ENCODE measurements around the gene ZRSR2. TPM values are rescaled to one million over a fixed set of nuclear protein-coding genes. Genes with fewer than 3 reads are reported as not detected.

Gene ZRSR2
- total and polyA plus RNA-seq, 11 donors = 3.1 to 18.9 (median 7.6) TPM

DNA sequence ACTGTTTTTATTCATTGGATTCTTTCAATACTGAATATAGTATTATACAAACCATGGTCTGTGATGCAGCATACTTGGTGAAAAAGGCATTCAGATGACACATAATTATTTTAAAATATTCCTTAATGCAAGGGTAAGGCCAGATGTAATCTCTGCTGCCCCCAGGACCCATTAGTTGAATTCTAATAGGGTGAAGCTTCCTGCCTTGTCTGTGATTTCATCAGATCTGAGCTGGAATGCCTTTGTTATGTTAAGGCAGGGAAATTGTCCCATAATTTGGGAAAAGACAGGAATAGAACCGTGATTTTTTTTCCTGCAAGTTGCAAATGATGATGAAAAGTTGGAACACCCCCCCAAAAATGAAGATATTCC is 26.1 kb downstream of the ZRSR2 start:
- intact Hi-C loops (cut with DNase I) = no loop called here
- Histone ChIP-seq H3K4me1 (peaks cover 0 to 16% (median 0%) of the 10 kb centered on the region in 12 donors), H3K36me3 (peaks cover 0 to 100% (median 76%) of the 10 kb centered on the region in 9 donors), H3K9me3 (no peaks in the 10 kb centered on the region), H3K27me3 (no peaks in the 10 kb centered on the region), H3K4me3 (no peak overlapping the region), H3K27ac (peak overlapping the region in 1 of 12 donors; percentile 5)
- ATAC-seq (no peak), DNase-seq (no peak)
- no peak for TF ChIP-seq POLR2A (IDR thresholded peaks at IDR 0.05)
- TF ChIP-seq, protein P1, sequence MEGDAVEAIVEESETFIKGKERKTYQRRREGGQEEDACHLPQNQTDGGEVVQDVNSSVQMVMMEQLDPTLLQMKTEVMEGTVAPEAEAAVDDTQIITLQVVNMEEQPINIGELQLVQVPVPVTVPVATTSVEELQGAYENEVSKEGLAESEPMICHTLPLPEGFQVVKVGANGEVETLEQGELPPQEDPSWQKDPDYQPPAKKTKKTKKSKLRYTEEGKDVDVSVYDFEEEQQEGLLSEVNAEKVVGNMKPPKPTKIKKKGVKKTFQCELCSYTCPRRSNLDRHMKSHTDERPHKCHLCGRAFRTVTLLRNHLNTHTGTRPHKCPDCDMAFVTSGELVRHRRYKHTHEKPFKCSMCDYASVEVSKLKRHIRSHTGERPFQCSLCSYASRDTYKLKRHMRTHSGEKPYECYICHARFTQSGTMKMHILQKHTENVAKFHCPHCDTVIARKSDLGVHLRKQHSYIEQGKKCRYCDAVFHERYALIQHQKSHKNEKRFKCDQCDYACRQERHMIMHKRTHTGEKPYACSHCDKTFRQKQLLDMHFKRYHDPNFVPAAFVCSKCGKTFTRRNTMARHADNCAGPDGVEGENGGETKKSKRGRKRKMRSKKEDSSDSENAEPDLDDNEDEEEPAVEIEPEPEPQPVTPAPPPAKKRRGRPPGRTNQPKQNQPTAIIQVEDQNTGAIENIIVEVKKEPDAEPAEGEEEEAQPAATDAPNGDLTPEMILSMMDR (IDR thresholded peaks at IDR 0.05) = no peak
- WGBS, 4 donors = 57 to 70% (median 63%) methylated on average over 1 of the region's 1 CpG

DNA sequence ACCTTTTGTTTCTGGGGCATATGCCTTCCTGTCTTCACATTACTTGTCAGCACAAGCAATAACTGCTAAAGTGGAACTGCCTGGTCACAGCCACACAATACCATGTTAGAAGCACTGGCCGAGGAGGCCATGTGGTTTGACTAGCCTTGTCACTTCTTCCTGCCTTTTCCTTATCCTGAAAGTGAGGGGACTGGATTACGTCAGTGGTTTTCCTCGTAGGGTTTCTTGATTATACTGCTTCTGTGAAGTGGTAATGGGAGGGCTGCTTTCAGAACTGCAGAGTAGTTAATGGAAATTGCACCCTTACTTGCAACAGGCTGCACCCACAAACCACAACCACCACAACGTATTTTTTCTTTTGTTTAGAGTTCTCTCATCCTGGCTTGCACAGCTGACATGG is 26.6 kb downstream of the ZRSR2 start:
- H3K9me3 ChIP-seq = no peaks in the 10 kb centered on the region
- DNase-seq = no peak
- H3K4me1 ChIP-seq = peaks cover 0 to 16% (median 0%) of the 10 kb centered on the region in 12 donors
- H3K27ac ChIP-seq = peak overlapping the region in 1 of 12 donors; percentile 5
- H3K36me3 ChIP-seq = peaks cover 0 to 100% (median 72%) of the 10 kb centered on the region in 9 donors
- no peaks in the 10 kb centered on the region for H3K27me3 ChIP-seq
- H3K4me3 ChIP-seq = no peak overlapping the region
- whole genome bisulfite sequencing, 4 donors = 27 to 69% (median 52%) methylated on average over 4 of the region's 4 CpGs
- peak in 1 of 4 donors; percentile 37 for ATAC-seq
- intact Hi-C loops (cut with DNase I) = no loop called here
- TF ChIP-seq, protein P1 (IDR thresholded peaks at IDR 0.05) = no peak
- no peak for TF ChIP-seq POLR2A (IDR thresholded peaks at IDR 0.05)

DNA sequence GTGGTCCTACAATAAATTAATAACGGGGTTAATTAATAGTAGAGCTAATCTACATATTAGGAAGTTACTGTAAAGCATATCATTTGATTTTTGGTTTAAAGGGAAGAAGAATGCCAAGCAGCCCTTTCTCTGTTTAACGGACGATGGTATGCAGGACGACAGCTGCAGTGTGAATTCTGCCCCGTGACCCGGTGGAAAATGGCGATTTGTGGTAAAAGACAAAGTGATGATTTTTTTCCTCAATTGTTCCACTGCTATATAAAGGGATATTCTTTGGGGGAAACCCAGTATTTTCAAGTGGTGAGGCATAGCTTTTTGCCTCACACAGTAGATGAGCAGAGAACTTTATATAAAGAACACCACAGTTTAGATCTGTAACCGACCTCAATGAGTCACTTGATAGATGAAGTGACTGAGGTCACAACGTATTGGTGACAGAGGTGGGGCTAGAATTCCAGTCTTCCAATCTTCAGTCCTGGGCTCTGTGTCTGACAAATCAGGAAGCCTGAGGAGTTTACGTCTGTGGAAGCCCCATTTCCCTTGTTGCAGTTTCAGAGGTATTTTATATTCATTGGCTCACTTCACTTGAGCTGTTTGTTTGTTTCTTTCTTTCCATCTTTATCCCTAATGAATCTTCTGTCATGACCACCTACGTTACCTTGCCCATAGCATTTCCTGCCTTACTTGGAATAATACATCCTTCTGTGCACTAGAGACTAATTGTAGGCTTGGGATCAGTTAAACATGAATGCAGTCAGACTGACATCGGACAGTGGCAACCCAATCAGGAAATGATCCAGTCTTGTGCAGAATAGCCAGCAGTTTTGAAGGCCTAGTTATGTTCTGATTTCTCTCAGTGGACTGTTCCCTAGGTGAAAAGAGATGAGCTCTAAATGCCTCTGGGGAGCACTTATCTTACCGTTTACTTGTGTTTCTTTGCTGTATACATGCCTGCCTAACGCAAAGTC is 30.1 kb downstream of the ZRSR2 start:
- Histone ChIP-seq H3K36me3 (peaks cover 0 to 95% (median 60%) of the 10 kb centered on the region in 9 donors), H3K4me1 (peaks cover 0 to 16% (median 0%) of the 10 kb centered on the region in 12 donors), H3K4me3 (no peak overlapping the region), H3K27ac (no peak overlapping the region), H3K27me3 (no peaks in the 10 kb centered on the region), H3K9me3 (no peaks in the 10 kb centered on the region)
- DNase-seq (no peak), ATAC-seq (no peak)
- intact Hi-C loops (cut with DNase I) = no loop called here
- TF ChIP-seq POLR2A (IDR thresholded peaks at IDR 0.05) = no peak
- TF ChIP-seq, protein P1 (IDR thresholded peaks at IDR 0.05) = no peak
- WGBS, 4 donors = 79 to 82% (median 80%) methylated on average over 14 of the region's 14 CpGs

DNA sequence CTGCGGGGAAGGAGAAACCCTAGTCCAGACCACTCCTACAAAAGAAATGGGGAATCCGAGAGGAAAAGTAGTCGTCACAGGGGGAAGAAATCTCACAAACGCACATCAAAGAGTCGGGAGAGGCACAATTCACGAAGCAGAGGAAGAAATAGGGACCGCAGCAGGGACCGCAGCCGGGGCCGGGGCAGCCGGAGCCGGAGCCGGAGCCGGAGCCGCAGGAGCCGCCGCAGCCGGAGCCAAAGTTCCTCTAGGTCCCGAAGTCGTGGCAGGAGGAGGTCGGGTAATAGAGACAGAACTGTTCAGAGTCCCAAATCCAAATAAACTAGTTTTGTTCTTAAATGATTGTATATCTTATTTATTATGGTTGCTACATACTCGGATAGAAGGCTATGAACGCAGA is 32.6 kb downstream of the ZRSR2 start:
- H3K36me3 ChIP-seq = peaks cover 0 to 96% (median 59%) of the 10 kb centered on the region in 9 donors
- DNase-seq (no peak), ATAC-seq (no peak)
- no peaks in the 10 kb centered on the region for H3K27me3 ChIP-seq
- H3K4me1 ChIP-seq = no peaks in the 10 kb centered on the region
- no peak for TF ChIP-seq POLR2A (IDR thresholded peaks at IDR 0.05)
- TF ChIP-seq, protein P1 (IDR thresholded peaks at IDR 0.05) = no peak
- intact Hi-C loops (cut with DNase I) = no loop called here
- no peaks in the 10 kb centered on the region for H3K9me3 ChIP-seq
- no peak overlapping the region for H3K4me3 ChIP-seq
- 95 to 97% (median 95%) methylated on average over 23 of the region's 23 CpGs for WGBS, 4 donors
- H3K27ac ChIP-seq = no peak overlapping the region

Data from heart left ventricle (tissue), 16 donors.